ENCODE data around the gene HDAC9. TPM values are rescaled to one million over a fixed set of nuclear protein-coding genes. Genes with fewer than 3 reads are reported as not detected.

The HDAC9 gene
- total and polyA plus RNA-seq, 2 of the 13 experiments (the other 11 are each of a cell fraction or from before 2014, with no cell fraction given): 0.05 to 0.07 TPM

GRCh38 chr7:18619311-18619710, 123.8 kb downstream of the HDAC9 start:
- no peaks in the 10 kb centered on the region for H3K36me3 ChIP-seq (replicated peaks in 1 of 2; ENCODE audit: control insufficient read depth in 1 of 2, insufficient read depth in 2 of 2, low read length in 2 of 2)
- H3K4me2 ChIP-seq (ENCODE audit: low read depth, low read length): no peak overlapping the region
- intact Hi-C loops (cut with micrococcal nuclease; ENCODE audit: unreplicated experiment): no loop called here
- ATAC-seq (no peak), FAIRE-seq (no peak), DNase-seq (ENCODE audit: low spot score) (no peak)
- H3K9me3 ChIP-seq (ENCODE audit: low read length): no peaks in the 10 kb centered on the region
- BruUV-seq (replicated peaks): no TSS peak
- 0% methylated on average over 1 of the region's 1 CpG for WGBS (ENCODE audit: low lambda C conversion rate)
- in situ Hi-C loops (cut with HindIII; ENCODE audit: extremely low pct_ligation_motif_present, low pct_unique_long_range_greater_than_20kb): no loop called here
- H3K27ac ChIP-seq (ENCODE audit: extremely low read length, insufficient read depth, low read length): no peak overlapping the region
- H3K4me3 ChIP-seq (replicated peaks in 1 of 3; ENCODE audit: insufficient read depth in 1 of 3, low read depth in 2 of 3, low read length in 3 of 3): no peak overlapping the region
- H2AFZ ChIP-seq (ENCODE audit: low read length): no peak overlapping the region
- no peak overlapping the region for H3K9ac ChIP-seq (ENCODE audit: insufficient read depth, low read depth, low read length)
- CTCF ChIA-PET (ENCODE audit: low intra/inter-chr PET ratio, low total read pairs): no interaction called here
- no peaks in the 10 kb centered on the region for H3K79me2 ChIP-seq (ENCODE audit: insufficient read depth, low read length)
- no peaks in the 10 kb centered on the region for H3K4me1 ChIP-seq (ENCODE audit: insufficient read depth, low read length)
- H3K27me3 ChIP-seq (ENCODE audit: control insufficient read depth in 1 of 2, insufficient read depth in 2 of 2, low read length in 2 of 2): no peaks in the 10 kb centered on the region
- POLR2A ChIA-PET: no interaction called here
- H4K20me1 ChIP-seq (ENCODE audit: insufficient read depth, low read length): no peaks in the 10 kb centered on the region
- TF ChIP-seq, protein P1, sequence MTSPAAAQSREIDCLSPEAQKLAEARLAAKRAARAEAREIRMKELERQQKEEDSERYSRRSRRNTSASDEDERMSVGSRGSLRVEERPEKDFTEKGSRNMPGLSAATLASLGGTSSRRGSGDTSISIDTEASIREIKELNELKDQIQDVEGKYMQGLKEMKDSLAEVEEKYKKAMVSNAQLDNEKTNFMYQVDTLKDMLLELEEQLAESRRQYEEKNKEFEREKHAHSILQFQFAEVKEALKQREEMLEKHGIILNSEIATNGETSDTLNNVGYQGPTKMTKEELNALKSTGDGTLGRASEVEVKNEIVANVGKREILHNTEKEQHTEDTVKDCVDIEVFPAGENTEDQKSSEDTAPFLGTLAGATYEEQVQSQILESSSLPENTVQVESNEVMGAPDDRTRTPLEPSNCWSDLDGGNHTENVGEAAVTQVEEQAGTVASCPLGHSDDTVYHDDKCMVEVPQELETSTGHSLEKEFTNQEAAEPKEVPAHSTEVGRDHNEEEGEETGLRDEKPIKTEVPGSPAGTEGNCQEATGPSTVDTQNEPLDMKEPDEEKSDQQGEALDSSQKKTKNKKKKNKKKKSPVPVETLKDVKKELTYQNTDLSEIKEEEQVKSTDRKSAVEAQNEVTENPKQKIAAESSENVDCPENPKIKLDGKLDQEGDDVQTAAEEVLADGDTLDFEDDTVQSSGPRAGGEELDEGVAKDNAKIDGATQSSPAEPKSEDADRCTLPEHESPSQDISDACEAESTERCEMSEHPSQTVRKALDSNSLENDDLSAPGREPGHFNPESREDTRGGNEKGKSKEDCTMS (CRISPR knock-in tag; conservative IDR thresholded peaks at IDR 0.05): no peak
- TF ChIP-seq, protein P2, sequence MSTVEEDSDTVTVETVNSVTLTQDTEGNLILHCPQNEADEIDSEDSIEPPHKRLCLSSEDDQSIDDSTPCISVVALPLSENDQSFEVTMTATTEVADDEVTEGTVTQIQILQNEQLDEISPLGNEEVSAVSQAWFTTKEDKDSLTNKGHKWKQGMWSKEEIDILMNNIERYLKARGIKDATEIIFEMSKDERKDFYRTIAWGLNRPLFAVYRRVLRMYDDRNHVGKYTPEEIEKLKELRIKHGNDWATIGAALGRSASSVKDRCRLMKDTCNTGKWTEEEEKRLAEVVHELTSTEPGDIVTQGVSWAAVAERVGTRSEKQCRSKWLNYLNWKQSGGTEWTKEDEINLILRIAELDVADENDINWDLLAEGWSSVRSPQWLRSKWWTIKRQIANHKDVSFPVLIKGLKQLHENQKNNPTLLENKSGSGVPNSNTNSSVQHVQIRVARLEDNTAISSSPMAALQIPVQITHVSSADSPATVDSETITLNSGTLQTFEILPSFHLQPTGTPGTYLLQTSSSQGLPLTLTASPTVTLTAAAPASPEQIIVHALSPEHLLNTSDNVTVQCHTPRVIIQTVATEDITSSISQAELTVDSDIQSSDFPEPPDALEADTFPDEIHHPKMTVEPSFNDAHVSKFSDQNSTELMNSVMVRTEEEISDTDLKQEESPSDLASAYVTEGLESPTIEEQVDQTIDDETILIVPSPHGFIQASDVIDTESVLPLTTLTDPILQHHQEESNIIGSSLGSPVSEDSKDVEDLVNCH (CRISPR knock-in tag; IDR thresholded peaks at IDR 0.05): no peak
- no peak for TF ChIP-seq ARHGAP35 (CRISPR knock-in tag; IDR thresholded peaks at IDR 0.05; ENCODE audit: borderline replicate concordance)
- no peak for TF ChIP-seq PAX8 (CRISPR knock-in tag; IDR thresholded peaks at IDR 0.05; ENCODE audit: borderline replicate concordance)
- TF ChIP-seq, protein P3, sequence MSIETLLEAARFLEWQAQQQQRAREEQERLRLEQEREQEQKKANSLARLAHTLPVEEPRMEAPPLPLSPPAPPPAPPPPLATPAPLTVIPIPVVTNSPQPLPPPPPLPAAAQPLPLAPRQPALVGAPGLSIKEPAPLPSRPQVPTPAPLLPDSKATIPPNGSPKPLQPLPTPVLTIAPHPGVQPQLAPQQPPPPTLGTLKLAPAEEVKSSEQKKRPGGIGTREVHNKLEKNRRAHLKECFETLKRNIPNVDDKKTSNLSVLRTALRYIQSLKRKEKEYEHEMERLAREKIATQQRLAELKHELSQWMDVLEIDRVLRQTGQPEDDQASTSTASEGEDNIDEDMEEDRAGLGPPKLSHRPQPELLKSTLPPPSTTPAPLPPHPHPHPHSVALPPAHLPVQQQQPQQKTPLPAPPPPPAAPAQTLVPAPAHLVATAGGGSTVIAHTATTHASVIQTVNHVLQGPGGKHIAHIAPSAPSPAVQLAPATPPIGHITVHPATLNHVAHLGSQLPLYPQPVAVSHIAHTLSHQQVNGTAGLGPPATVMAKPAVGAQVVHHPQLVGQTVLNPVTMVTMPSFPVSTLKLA (IDR thresholded peaks at IDR 0.05): no peak
- TF ChIP-seq RERE (CRISPR knock-in tag; IDR thresholded peaks at IDR 0.05; ENCODE audit: low read depth): no peak
- no peak for TF ChIP-seq PAF1 (CRISPR knock-in tag; IDR thresholded peaks at IDR 0.05)
- TF ChIP-seq, protein P4, sequence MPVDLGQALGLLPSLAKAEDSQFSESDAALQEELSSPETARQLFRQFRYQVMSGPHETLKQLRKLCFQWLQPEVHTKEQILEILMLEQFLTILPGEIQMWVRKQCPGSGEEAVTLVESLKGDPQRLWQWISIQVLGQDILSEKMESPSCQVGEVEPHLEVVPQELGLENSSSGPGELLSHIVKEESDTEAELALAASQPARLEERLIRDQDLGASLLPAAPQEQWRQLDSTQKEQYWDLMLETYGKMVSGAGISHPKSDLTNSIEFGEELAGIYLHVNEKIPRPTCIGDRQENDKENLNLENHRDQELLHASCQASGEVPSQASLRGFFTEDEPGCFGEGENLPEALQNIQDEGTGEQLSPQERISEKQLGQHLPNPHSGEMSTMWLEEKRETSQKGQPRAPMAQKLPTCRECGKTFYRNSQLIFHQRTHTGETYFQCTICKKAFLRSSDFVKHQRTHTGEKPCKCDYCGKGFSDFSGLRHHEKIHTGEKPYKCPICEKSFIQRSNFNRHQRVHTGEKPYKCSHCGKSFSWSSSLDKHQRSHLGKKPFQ (CRISPR knock-in tag; IDR thresholded peaks at IDR 0.05; ENCODE audit: insufficient replicate concordance): no peak
- no peak for TF ChIP-seq TFDP2 (CRISPR knock-in tag; IDR thresholded peaks at IDR 0.05)
